COR-L47 (cell line): ENCODE results near the gene SCN4B.

Source experiments
- DNase-seq: peaks from one replicate; lab custom pipeline; 2025; lab: John Stamatoyannopoulos, UW

SCN4B gene

GRCh38 chr11:118174006-118174567 is 21.5 kb upstream of the SCN4B start:
- DNase-seq: no peak

GRCh38 chr11:118172356-118172755 is 19.7 kb upstream of the SCN4B start:
- no peak for DNase-seq

- peak; percentile 62 for DNase-seq
Observed at GRCh38 chr11:118171269-118172062, 18.8 kb upstream of the SCN4B start.

DNA sequence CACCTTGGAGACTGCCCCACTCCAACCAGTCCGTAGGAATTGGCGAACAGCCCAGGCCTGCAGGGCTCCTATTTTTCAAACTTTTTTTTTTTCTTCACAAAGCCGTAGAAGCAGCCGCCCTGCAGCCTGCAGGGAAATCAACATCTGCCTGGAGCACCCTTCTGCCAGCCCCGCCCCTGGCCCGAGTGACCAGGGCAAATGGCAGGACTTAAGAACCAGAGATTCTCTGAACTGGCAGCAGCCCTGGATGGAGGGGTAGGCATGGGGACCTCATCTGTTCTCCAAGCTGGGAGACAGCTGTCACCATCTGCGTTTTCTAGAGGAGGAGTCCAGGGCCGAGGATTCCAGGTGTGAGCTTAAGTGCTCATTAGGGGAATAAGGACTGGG is 18.3 kb upstream of the SCN4B start:
- no peak for DNase-seq

GRCh38 chr11:118170231-118170630 is 17.6 kb upstream of the SCN4B start:
- DNase-seq: no peak

GRCh38 chr11:118169300-118170140 is 16.9 kb upstream of the SCN4B start:
- no peak for DNase-seq

GRCh38 chr11:118168751-118169150 is 16.1 kb upstream of the SCN4B start:
- no peak for DNase-seq

DNA sequence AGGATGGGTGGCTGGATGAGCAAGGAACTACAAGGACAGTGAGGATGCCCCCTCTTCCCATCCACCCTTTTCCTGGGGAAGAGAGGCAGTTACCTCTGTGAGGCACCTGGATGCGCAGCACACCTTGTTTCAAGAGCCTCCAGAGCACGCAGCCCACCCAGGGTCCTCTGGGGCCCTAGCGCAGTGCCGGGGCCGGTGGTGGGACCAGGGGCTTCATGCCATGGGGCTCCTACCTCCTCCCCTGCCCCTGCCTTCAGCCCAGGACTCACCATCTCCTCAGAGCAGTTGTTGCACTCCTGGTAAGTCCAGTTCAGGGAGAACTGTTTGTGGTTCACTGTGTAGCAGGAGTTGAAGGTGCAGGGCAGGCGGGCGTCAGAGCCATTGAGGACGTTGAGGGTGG is 15.7 kb upstream of the SCN4B start:
- DNase-seq: no peak

- DNase-seq: no peak
Observed at GRCh38 chr11:118167906-118168305, 15.3 kb upstream of the SCN4B start.

GRCh38 chr11:118167253-118167652 is 14.6 kb upstream of the SCN4B start:
- no peak for DNase-seq

GRCh38 chr11:118166641-118167040 is 14.0 kb upstream of the SCN4B start:
- no peak for DNase-seq

- DNase-seq: no peak
Observed at GRCh38 chr11:118164885-118165284, 12.3 kb upstream of the SCN4B start.

GRCh38 chr11:118163494-118163893 is 10.9 kb upstream of the SCN4B start:
- no peak for DNase-seq

DNA sequence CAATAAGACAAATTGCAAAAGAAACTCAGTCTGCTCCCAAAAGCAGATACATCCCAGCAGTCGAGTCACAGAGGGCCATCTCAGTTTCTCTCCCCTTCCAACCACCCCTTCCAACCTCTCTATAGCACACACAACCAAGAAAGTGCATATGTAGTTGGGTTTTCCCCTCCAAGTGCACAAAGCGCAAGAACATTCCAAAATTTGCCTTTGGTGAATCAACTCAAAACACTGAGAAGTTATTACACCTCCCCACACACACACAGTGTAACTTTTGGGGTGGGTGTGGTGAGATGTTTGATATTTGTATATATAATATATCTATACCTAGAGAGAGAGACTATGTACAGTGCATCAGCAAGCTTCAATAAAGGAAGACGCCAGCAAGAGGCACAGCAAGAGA is 10.2 kb upstream of the SCN4B start:
- DNase-seq: no peak

DNA sequence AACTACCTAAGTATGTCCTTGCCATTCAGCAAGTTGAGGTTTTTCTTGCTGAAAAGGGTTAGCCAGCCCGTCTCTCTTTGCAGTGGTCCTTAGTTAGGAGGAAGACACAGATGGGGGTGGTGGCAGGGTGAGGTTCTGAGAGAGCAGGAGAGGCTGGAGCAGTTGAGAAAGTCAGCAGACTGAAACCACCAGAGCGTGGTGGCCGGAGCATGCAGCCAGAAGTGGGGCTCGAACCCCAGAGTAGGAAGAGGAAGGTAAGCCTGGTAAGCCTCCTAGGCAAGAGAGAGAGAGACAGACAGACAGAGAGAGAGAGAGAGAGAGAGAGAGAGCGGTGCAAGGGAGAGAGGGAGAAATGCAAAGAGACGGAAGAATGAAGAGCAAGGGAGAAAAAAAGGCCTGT is 9.2 kb upstream of the SCN4B start:
- DNase-seq: no peak

- DNase-seq: no peak
Observed at GRCh38 chr11:118157186-118157895, 4.7 kb upstream of the SCN4B start.

DNA sequence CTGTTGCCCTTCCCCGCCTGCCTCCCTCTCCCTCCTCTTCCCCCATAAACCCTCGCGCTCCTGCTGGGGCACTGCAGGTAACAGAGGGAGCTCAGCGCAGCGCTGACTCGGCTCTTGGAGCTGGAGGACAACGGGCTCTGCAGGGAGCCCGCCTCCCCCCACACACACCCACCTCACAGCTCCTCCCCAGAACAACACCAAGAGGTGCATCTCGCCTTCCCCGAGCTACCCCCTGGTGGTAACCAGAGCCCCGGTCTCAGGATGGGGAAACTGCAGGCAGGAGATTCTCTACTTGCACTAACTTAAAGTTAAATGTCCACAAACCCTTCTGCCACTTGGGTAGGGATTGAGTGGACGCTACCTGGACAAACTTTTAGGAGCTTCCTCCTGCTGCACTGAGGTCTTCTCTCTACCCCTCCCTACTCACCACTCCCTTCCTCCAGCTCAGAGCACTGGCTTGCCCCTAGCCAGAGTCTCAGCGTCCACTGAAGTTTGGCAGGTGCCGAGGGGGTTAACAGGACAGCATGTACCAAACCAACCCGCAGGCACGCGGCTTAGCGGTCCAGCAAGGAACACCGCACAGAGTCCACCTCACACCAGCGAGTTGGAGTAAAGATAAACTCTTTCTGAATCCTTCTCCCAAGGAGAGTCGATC is 4.0 kb upstream of the SCN4B start:
- peak; percentile 62 for DNase-seq

DNA sequence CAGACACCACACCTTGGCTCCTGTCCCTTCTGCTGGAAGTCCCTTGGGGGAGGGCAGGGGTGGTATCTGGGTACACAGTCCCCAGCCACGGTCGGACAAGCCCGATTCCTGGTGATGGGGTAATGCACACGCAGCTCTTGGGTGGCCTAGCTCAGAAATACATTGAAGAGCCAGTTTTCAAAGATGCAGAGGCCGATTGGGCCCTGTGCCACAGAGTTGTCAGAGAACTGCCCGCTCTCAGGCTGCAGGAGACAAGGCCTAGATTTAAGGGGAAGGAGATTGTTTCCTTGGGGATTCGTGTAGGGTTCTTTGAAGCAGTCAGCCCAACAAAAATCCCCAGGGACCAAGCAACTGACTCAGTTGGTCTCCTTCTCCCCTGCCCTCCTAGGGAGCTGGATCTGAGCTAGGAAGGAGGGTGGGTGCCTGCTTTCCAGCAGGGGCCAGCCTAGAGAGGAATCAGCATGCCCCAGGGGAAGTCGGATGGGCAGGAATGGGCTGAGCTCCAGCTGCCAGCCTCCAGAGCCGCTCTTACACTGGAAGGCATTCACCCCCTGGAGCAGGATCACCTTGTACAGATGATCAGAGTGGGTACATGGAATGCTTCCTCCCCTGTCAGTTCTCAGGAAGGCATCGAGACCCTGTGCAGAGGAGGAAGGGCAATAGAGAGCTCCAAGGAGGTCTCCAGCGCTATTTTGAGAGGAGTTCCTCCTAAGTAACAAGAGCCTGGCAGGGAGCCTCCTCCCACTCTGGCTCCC is 3.3 kb upstream of the SCN4B start:
- DNase-seq: peak; percentile 62

DNA sequence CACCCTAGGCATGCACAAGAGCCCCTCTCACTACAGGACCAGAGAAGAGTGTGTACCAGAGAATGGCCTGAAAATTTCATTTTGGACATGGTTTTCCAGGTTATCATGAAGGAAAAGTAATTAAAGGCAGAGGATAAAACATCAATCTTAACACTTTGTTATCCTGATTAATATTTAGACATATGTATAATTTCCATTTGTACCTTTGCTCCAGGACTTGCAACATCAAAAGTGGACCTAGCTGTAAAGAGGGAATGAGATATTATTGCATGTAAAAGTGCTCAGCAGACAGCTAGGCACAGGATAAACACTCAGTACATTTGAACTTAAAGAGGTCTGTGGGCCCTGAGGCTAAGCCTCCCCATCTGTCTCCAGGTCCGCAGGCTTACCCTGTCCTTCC is 2.0 kb upstream of the SCN4B start:
- DNase-seq: no peak

DNA sequence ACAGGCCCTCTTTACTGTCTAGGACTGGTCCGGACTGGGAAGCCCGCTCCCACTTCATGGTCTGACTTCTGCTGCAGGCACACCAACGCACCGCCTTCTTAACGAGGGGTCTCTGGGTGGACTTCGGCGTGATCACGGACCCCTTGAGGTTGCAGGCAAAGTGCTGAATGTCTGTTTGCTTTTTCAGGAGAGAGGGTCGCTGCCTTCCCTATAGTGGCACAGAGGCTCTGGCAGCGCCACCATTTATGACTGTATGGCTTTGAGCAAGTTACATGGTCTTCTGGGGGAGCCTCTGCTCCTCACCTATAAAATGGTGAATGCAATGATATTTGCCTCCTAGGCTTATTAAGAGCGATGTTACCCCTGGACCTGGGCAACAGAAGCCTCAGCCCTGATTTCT is 1.4 kb upstream of the SCN4B start:
- DNase-seq: no peak

DNA sequence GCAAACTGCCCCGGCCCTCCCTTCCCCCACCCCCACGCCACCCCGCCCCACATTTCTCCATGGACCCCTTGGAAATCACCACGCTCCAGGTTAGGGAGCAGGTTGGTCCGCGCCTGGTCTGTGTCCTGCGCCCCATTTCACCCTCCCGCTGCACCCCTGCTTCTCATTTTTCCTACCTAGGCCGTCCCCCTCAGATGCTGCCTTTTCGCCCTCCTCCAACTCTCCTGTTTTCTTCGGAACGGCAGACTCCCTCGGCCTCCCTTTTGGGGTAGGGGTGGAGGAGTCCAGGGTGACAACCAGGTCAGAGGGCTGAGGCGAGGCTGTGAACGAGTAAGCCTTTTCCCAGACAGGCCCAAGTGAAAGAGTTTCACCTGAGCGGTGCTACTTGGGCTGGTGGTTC is 893 bp upstream of the SCN4B start:
- no peak for DNase-seq
